GM18505 (cell line): ENCODE data around the gene MALAT1.
"Not testable (repeated sequence)": the region's sequence is repeated elsewhere in the genome, so short reads cannot be mapped to it uniquely, and the experiment has no call there.

ENCODE experiments used
- ATAC-seq: cut with Tn5 transposase; IDR thresholded peaks from one replicate; pipeline ENCODE4 v1.9.1; 2021; ENCODE audit not compliant: unreplicated experiment
- POLR2A ChIP-seq: IDR thresholded peaks from 4 replicates; pipeline ENCODE4 v1.6.1; 2011; ENCODE audit warnings: borderline replicate concordance; ENCODE audit not compliant: insufficient read depth, insufficient read length; ENCODE audit errors: extremely low read depth

MALAT1 gene

GRCh38 chr11:65498977-65499712 lies at the start of gene MALAT1:
TSS of gene MALAT1 (plus strand) at chr11:65499045.
- no peak for ATAC-seq
- no peak for TF ChIP-seq POLR2A

GRCh38 chr11:65451301-65451700 lies 47.5 kb upstream of the MALAT1 start:
- ATAC-seq, result not testable (repeated sequence)

GRCh38 chr11:65452259-65452658 lies 46.6 kb upstream of the MALAT1 start:
- ATAC-seq, result not testable (repeated sequence)

GRCh38 chr11:65452806-65453490 lies 45.9 kb upstream of the MALAT1 start:
- no peak for TF ChIP-seq POLR2A
- no peak for ATAC-seq

- no peak for ATAC-seq
These were observed 44.5 kb upstream of the MALAT1 start for GRCh38 chr11:65454311-65454695.

GRCh38 chr11:65454696-65455456 lies 44.0 kb upstream of the MALAT1 start:
- peak; percentile 87 for ATAC-seq
- TF ChIP-seq POLR2A, result peak; percentile 93

More at GRCh38 chr11:65454311-65454695, 44.5 kb upstream of the MALAT1 start:
- TF ChIP-seq POLR2A, result no peak

- no peak for TF ChIP-seq POLR2A
- no peak for ATAC-seq
These were observed 42.4 kb upstream of the MALAT1 start for GRCh38 chr11:65456418-65456817.

- ATAC-seq, result no peak
- TF ChIP-seq POLR2A, result no peak
These were observed 39.3 kb upstream of the MALAT1 start for GRCh38 chr11:65459552-65459951.

- not testable (repeated sequence) for ATAC-seq
These were observed 33.4 kb upstream of the MALAT1 start for GRCh38 chr11:65465471-65465870.

- not testable (repeated sequence) for ATAC-seq
These were observed 31.5 kb upstream of the MALAT1 start for GRCh38 chr11:65467306-65467705.

GRCh38 chr11:65468874-65469333 lies 29.9 kb upstream of the MALAT1 start:
- no peak for TF ChIP-seq POLR2A
- ATAC-seq, result no peak

GRCh38 chr11:65470433-65471049 lies 28.3 kb upstream of the MALAT1 start:
- ATAC-seq, result no peak
- TF ChIP-seq POLR2A, result no peak

GRCh38 chr11:65471447-65471891 lies 27.4 kb upstream of the MALAT1 start:
- no peak for ATAC-seq
- TF ChIP-seq POLR2A, result peak; percentile 5

- ATAC-seq, result not testable (repeated sequence)
These were observed 26.1 kb upstream of the MALAT1 start for GRCh38 chr11:65472588-65473277.
